Effector memory CD4-positive, alpha-beta T cell (primary cell): Measurements from ENCODE around the gene EFEMP1.

Experiments
- DNase-seq, 3 donors: peaks; one replicate each; pipeline ENCODE4 v3.0.0-alpha.2; 2020
- H3K27ac ChIP-seq: 2 replicates; pipeline ENCODE4 v1.7.0; 2013; ENCODE audit warnings: mild to moderate bottlenecking, low read length, moderate library complexity; ENCODE audit not compliant: insufficient read depth, poor library complexity, severe bottlenecking
- H3K27me3 ChIP-seq: replicated peaks from 2 replicates; pipeline ENCODE4 v1.7.0; 2013; ENCODE audit warnings: mild to moderate bottlenecking, low read length; ENCODE audit not compliant: insufficient read depth, control insufficient read depth, poor library complexity, severe bottlenecking
- H3K36me3 ChIP-seq: 2 replicates; pipeline ENCODE4 v1.7.0; 2013; ENCODE audit warnings: mild to moderate bottlenecking, low read length, moderate library complexity; ENCODE audit not compliant: control insufficient read depth, insufficient read depth
- H3K4me1 ChIP-seq: 2 replicates; pipeline ENCODE4 v1.7.0; 2013; ENCODE audit warnings: low read length, mild to moderate bottlenecking; ENCODE audit not compliant: control insufficient read depth, insufficient read depth, poor library complexity, severe bottlenecking
- H3K4me3 ChIP-seq: 2 replicates; pipeline ENCODE4 v1.7.0; 2013; ENCODE audit warnings: low read length, low read depth, mild to moderate bottlenecking; ENCODE audit not compliant: insufficient read depth, poor library complexity, severe bottlenecking
- H3K9me3 ChIP-seq: 2 replicates; pipeline ENCODE4 v1.7.0; 2013; ENCODE audit warnings: mild to moderate bottlenecking, low read length, moderate library complexity; ENCODE audit not compliant: control insufficient read depth

Gene EFEMP1

GRCh38 chr2:55917713-55918390 lies 5.7 kb downstream of the EFEMP1 start:
- Histone ChIP-seq H3K4me3 (no peak overlapping the region), H3K4me1 (no peaks in the 10 kb centered on the region)

GRCh38 chr2:55917117-55917516 lies 6.5 kb downstream of the EFEMP1 start:
- Histone ChIP-seq H3K9me3 (no peaks in the 10 kb centered on the region), H3K4me1 (no peaks in the 10 kb centered on the region), H3K36me3 (no peaks in the 10 kb centered on the region), H3K4me3 (no peak overlapping the region), H3K27ac (no peak overlapping the region), H3K27me3 (no peaks in the 10 kb centered on the region)
- no peak for DNase-seq

More at GRCh38 chr2:55917713-55918390, 5.7 kb downstream of the EFEMP1 start:
- Histone ChIP-seq H3K27ac (no peak overlapping the region), H3K27me3 (no peaks in the 10 kb centered on the region), H3K36me3 (no peaks in the 10 kb centered on the region), H3K9me3 (no peaks in the 10 kb centered on the region)
- DNase-seq = no peak

DNA sequence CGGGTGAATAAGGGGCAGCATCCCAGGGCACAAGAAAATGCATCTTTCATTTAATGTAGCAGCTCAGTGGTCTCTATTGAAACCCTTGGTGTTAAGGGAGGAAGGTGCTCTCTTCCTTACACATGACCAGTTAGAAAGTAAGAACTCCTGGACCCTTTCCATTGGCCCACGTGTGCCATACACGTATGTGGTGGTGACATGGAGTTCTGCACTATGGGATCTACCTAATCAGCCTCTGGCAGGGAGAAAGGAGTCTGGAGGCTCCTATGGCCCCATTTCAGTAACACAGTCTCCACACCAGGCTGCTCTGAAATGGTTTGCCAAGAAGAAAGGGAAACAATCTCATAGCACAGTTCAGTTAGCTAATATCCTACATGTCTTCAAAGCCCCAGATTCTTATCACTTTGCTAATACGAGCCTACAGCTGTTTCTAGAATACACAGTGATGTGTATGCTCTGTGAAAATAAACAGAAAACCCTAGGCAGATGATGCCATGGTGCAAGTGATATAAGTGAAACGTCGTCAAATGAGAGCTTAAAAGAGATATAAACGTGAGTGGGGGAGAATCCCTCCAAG lies 7.0 kb downstream of the EFEMP1 start:
- Histone ChIP-seq H3K9me3 (no peaks in the 10 kb centered on the region), H3K4me3 (no peak overlapping the region)

GRCh38 chr2:55914786-55915185 lies 8.8 kb downstream of the EFEMP1 start:
- H3K36me3 ChIP-seq = no peaks in the 10 kb centered on the region
- no peak for DNase-seq
- H3K4me3 ChIP-seq = no peak overlapping the region
- H3K27ac ChIP-seq = no peak overlapping the region
- H3K9me3 ChIP-seq = no peaks in the 10 kb centered on the region
- no peaks in the 10 kb centered on the region for H3K27me3 ChIP-seq
- no peaks in the 10 kb centered on the region for H3K4me1 ChIP-seq

More for the DNA sequence above, 7.0 kb downstream of the EFEMP1 start:
- no peaks in the 10 kb centered on the region for H3K4me1 ChIP-seq
- DNase-seq = no peak
- H3K27ac ChIP-seq = no peak overlapping the region
- no peaks in the 10 kb centered on the region for H3K36me3 ChIP-seq
- no peaks in the 10 kb centered on the region for H3K27me3 ChIP-seq

DNA sequence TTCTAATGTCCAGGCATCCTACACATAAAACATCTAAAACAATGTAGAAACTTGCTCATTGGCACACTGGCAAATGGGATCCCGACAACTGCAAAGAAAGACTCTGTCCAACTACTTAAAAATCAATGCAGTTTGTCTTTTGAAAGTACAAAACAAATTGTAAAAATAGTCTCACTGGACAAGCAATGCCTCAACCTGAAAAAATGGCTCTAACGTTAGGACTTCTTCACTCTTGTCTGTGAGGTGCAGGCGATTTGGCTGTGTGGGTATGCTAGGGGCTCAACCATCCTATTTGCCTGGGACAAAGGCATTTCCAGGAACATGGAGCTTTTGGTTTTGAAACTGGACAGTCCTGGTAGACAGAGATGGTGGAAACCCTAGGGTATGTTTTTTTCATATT lies 10.7 kb downstream of the EFEMP1 start:
- no peak for DNase-seq
- H3K27me3 ChIP-seq = no peaks in the 10 kb centered on the region

DNA sequence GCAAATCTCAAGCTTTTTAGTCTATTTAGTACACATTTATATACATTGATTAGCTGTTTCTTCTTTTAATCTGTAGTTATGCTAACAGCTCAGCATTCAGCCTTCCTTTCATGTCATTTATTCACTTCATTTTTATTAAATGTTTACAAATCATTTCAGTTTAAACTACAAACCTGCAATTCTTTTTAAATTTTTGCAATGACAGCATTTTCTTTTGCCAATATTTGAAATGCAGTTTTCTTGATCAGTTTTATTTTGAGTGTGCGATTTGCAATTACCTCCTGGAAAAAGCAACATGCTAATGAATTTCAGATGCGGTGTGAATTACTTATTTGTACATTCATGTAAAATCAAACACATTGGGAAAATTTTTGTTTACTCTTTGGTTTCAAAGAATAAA lies 13.5 kb downstream of the EFEMP1 start:
- DNase-seq = no peak
- Histone ChIP-seq H3K36me3 (no peaks in the 10 kb centered on the region), H3K27ac (no peak overlapping the region), H3K4me1 (no peaks in the 10 kb centered on the region), H3K9me3 (no peaks in the 10 kb centered on the region), H3K4me3 (no peak overlapping the region), H3K27me3 (no peaks in the 10 kb centered on the region)

More for the DNA sequence above, 10.7 kb downstream of the EFEMP1 start:
- Histone ChIP-seq H3K36me3 (no peaks in the 10 kb centered on the region), H3K4me3 (no peak overlapping the region), H3K9me3 (no peaks in the 10 kb centered on the region), H3K4me1 (no peaks in the 10 kb centered on the region), H3K27ac (no peak overlapping the region)

DNA sequence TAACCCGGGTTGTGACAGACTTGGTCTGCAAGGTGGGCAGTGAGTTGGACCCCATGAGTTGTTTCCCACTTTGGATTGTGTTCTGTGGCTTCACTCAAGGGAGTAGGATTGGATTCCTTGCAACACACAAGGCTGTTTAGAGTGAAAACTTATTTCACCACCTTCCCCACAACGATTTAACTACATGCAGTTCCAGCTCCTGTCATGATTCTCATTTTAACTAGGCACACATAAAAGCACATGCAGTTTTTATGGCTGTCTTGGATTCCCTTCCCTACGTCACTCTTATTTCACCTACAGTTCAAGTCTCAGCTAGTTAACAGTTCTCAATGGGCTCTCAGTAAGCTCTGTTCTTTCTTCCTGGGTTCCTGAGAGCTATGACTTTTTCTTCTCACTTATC lies 15.9 kb downstream of the EFEMP1 start:
- Histone ChIP-seq H3K36me3 (no peaks in the 10 kb centered on the region), H3K4me3 (no peak overlapping the region), H3K27ac (no peak overlapping the region), H3K4me1 (no peaks in the 10 kb centered on the region), H3K27me3 (no peaks in the 10 kb centered on the region), H3K9me3 (no peaks in the 10 kb centered on the region)
- DNase-seq = no peak

- Histone ChIP-seq H3K4me3 (no peak overlapping the region), H3K9me3 (no peaks in the 10 kb centered on the region), H3K27ac (no peak overlapping the region), H3K4me1 (no peaks in the 10 kb centered on the region), H3K27me3 (no peaks in the 10 kb centered on the region), H3K36me3 (no peaks in the 10 kb centered on the region)
- DNase-seq = no peak
Measured at GRCh38 chr2:55906993-55907392, 16.6 kb downstream of the EFEMP1 start.

DNA sequence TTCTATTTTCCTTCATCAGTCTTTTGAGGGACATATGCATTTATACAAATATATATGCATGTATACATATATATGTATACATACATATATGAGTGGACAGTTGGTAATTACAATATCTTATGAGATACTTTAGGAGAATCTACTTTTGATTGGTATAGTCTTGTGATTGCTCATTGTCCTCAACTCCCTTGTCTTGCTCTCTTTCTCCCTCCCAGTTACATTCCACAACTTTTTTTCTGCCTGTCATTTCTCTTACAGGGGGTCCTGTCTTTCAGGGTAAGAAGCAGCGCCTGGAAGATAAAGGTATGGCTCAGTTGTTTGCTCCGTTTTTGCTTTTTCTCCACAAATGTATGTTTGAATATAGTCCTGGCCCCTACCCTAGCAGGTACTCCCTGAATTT lies 19.9 kb downstream of the EFEMP1 start:
- H3K27ac ChIP-seq = no peak overlapping the region
- no peaks in the 10 kb centered on the region for H3K27me3 ChIP-seq
- no peaks in the 10 kb centered on the region for H3K4me1 ChIP-seq
- DNase-seq = no peak
- H3K4me3 ChIP-seq = no peak overlapping the region
- H3K36me3 ChIP-seq = no peaks in the 10 kb centered on the region
- no peaks in the 10 kb centered on the region for H3K9me3 ChIP-seq

GRCh38 chr2:55902971-55903370 lies 20.6 kb downstream of the EFEMP1 start:
- no peaks in the 10 kb centered on the region for H3K4me1 ChIP-seq
- H3K4me3 ChIP-seq = no peak overlapping the region
- no peaks in the 10 kb centered on the region for H3K27me3 ChIP-seq
- DNase-seq = no peak
- no peak overlapping the region for H3K27ac ChIP-seq
- H3K36me3 ChIP-seq = no peaks in the 10 kb centered on the region
- H3K9me3 ChIP-seq = no peaks in the 10 kb centered on the region
